ENCODE data around the gene DROSHA.
"Not testable (repeated sequence)": the region's sequence is repeated elsewhere in the genome, so short reads cannot be mapped to it uniquely, and the experiment has no call there.

The DROSHA gene

DNA sequence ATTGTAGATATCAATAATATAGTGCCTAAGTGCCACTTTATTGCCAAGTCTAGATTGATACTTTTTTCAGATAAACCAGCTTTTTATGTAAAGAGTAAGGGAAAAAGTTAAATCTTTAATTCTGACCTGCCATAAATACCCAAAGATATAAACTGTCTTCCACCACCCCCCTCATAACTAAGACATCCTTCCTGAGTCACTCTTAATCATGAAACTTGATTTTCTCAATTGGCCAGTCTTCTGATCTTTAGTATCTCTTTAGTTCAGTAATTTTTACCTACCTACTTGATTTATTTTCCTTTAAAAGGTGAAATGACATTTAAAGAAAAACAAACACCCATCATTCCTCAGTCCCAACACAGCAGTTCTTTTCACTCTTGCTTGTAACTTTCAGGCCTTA is 22.0 kb upstream of the DROSHA start:
- Histone ChIP-seq H3K36me3 (ENCODE audit: insufficient read depth, low read length) (peaks cover 12% of the 10 kb centered on the region), H3K9ac (ENCODE audit: low read depth, low read length) (no peak overlapping the region), H3K4me1 (ENCODE audit: insufficient read depth, low read length) (no peaks in the 10 kb centered on the region), H3K9me3 (ENCODE audit: control insufficient read depth, insufficient read depth, low read length) (no peaks in the 10 kb centered on the region)

DNA sequence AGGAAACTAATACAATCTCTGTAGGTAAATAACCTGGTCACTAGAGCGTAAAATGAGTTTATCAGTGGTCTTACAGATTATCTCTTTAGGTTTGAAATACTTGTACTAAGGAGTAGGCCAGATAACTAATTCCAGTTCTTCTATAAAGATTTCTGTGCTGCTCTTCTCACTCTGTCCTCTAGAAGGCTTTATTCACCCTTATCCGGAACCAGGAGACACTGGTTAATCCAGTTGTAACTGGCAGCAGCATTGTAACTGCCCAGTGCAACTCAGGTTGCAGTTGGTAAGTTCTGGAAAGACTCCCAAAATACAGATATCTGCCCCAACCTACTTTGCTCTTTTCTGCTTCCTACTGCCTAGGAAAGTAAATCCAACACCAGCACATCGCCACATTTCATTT is 20.0 kb upstream of the DROSHA start:
- Histone ChIP-seq H3K9ac (ENCODE audit: low read depth, low read length) (no peak overlapping the region), H3K36me3 (ENCODE audit: insufficient read depth, low read length) (peaks cover 15% of the 10 kb centered on the region), H3K4me1 (ENCODE audit: insufficient read depth, low read length) (no peaks in the 10 kb centered on the region), H3K9me3 (ENCODE audit: control insufficient read depth, insufficient read depth, low read length) (no peaks in the 10 kb centered on the region)

DNA sequence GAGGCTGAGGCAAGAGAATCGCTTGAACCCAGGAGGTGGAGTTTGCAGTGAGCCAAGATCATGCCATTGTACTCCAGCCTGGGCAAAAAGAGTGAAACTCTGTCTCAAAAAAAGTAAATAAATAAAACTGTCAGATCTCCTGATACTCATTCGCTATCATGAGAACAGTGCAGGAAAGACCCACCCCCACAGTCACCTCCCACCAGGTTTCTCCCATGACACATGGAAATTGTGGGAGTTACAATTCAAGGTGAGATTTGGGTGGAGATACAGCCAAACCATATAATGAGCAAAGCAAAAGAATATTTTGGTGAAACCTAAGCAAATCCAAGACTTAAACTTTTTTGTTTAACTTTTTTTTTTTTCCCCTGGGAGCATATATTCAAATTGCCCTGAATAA is 17.2 kb upstream of the DROSHA start:
- not testable (repeated sequence) for H3K4me1 ChIP-seq (ENCODE audit: insufficient read depth, low read length)
- peaks cover 22% of the 10 kb centered on the region for H3K36me3 ChIP-seq (ENCODE audit: insufficient read depth, low read length)

DNA sequence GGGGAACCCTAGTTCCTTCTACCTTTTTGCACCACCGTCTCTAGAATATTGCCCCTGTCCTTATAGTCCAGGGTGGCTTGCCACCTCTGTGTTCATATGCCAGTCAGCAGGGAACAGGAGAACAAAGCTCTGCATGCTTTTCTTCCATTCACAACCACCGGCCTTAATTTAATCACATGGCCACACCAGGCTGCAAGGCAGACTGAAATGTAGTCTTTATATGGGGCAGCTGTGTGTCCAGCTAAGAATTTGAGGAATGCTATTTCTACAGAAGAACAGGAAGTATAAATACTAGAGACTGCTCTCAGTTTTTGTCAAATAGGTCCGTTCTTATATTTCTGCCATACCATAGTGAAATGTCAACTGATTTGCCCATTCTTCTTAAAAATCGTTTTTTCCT is 6.0 kb upstream of the DROSHA start:
- H3K36me3 ChIP-seq (ENCODE audit: insufficient read depth, low read length): peaks cover 18% of the 10 kb centered on the region
- peaks cover 6% of the 10 kb centered on the region; the same call in 1 of the 2 replicates for H3K4me1 ChIP-seq (ENCODE audit: insufficient read depth, low read length)
- no peaks in the 10 kb centered on the region for H3K9me3 ChIP-seq (ENCODE audit: control insufficient read depth, insufficient read depth, low read length)
- H3K9ac ChIP-seq (ENCODE audit: low read depth, low read length): no peak overlapping the region

More for the DNA sequence above, 17.2 kb upstream of the DROSHA start:
- not testable (repeated sequence) for H3K9me3 ChIP-seq (ENCODE audit: control insufficient read depth, insufficient read depth, low read length); H3K9ac ChIP-seq (ENCODE audit: low read depth, low read length)

DNA sequence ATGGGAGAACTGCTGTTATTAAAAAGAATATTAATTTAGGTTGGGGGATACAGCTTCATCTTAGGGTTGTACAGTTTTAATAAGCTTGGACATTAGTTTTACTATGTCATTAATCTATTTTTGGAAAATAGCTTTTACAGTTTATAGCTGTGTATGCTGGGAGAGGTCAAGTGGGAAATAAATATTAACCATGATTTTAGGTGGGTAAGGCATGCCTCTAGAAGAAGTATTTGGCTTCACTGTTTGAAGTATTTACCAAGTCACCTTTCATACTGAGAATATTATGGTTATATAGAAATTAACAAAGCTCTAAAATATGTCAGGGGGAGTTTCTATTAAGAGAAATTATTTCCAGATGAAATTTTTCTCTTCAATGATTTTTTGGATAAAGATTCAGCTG is 5.5 kb upstream of the DROSHA start:
- Histone ChIP-seq H3K9ac (ENCODE audit: low read depth, low read length) (no peak overlapping the region), H3K4me1 (ENCODE audit: insufficient read depth, low read length) (peaks cover 6% of the 10 kb centered on the region; the same call in 1 of the 2 replicates), H3K9me3 (ENCODE audit: control insufficient read depth, insufficient read depth, low read length) (no peaks in the 10 kb centered on the region), H3K36me3 (ENCODE audit: insufficient read depth, low read length) (peaks cover 18% of the 10 kb centered on the region)

DNA sequence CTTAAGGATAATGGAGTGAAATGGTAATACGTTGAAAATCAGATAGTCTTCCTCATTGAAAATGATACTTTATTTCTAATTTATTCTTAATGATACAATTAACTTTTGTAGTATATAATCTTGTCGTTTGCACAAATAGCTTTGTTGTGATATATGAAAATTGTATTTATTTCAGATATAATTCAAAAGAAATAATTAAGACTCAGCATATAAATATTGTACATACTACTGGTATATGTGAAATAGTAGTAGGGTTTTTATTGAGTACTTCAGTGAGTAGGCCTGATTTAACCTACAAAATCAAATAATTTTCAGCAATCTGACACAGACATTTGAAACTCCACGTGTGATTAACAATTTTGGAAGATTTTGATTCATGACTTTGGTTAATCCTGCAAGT is 5.0 kb upstream of the DROSHA start:
- no peak overlapping the region for H3K9ac ChIP-seq (ENCODE audit: low read depth, low read length)
- H3K4me1 ChIP-seq (ENCODE audit: insufficient read depth, low read length): peaks cover 6% of the 10 kb centered on the region; the same call in 1 of the 2 replicates
- no peaks in the 10 kb centered on the region for H3K9me3 ChIP-seq (ENCODE audit: control insufficient read depth, insufficient read depth, low read length)
- peaks cover 18% of the 10 kb centered on the region for H3K36me3 ChIP-seq (ENCODE audit: insufficient read depth, low read length)

DNA sequence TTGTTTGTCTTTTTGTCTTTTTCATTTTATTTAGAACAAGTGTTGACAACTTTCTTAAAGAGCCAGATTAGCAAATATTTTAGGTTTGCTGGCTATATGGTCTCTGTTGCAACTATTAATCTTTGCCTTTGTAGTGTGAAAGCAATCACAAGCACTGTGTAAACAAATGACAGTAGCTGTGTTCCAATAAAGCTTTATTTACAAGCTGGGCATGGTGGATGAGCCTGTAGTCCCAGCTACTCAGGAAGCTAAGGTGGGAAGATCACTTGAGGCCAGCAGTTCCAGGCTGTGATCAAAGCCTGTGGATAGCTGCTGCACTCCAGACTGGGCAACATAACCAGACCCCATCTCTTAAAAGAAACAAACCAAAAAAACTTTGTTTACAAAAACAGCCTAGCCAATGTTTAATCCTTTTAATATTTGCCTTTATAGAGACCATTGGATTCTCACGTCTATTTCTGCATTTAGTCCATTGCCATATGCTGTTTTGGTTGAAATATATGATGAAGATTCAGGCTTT is 2.7 kb upstream of the DROSHA start:
- Histone ChIP-seq H3K9me3 (ENCODE audit: control insufficient read depth, insufficient read depth, low read length) (no peaks in the 10 kb centered on the region), H3K9ac (ENCODE audit: low read depth, low read length) (no peak overlapping the region), H3K4me1 (ENCODE audit: insufficient read depth, low read length) (peaks cover 11% of the 10 kb centered on the region), H3K36me3 (ENCODE audit: insufficient read depth, low read length) (peaks cover 9% of the 10 kb centered on the region)

DNA sequence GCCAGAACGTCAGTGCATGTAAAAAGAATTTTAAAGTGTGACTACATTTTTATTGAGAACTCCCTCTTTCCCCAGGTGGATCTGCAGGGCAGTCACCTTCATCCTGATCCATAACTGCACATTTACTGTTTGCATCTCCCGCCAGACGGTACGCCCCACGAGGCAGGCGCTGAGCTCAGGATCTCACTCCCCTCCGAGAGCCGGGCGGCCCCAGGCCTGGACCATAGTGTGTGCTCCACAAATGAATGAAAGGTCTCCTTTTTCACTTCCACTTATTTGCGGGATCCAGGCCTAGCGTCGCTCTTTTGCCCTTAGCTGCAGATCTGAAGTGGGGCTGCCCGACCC is 378 bp downstream of the DROSHA start:
- no peaks in the 10 kb centered on the region for H3K9me3 ChIP-seq (ENCODE audit: control insufficient read depth, insufficient read depth, low read length)
- peaks cover 17% of the 10 kb centered on the region for H3K36me3 ChIP-seq (ENCODE audit: insufficient read depth, low read length)
- peaks cover 11% of the 10 kb centered on the region for H3K4me1 ChIP-seq (ENCODE audit: insufficient read depth, low read length)
- peak overlapping the region; percentile 92 for H3K9ac ChIP-seq (ENCODE audit: low read depth, low read length)

DNA sequence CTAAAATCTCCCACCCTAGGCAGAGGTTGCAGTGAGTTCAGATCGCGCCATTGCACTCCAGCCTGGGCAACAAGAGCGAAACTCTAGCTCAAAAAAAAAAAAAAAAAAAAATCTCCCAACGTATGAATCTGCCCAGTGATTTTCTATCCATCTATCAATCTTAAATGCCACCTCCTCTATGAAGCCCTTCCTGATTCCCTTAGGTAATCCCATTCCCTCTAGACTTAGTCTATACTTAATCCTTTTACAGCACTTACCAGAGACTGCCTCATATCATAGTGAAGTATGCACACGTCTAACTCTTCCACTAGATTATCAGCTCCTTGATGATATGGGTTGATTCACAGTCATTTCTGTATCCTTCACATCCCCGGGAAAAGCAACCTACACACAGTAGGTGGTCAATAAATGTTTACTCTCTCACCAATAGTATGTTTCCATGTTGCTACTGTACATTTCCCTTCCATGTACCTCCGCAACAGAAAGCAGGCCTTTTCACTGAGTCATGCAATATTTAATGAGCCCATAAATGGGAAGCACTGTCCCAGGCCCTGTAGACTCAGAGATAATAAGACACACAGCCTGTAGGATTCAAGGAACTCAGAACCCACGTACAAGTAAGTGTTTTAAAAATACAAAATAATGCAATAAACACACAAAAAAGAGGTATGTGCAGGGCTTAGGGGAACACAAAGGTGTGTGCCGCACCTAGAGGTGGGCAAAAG is 1.2 kb downstream of the DROSHA start:
- peak overlapping the region; percentile 92 for H3K9ac ChIP-seq (ENCODE audit: low read depth, low read length)
- H3K4me1 ChIP-seq (ENCODE audit: insufficient read depth, low read length): peaks cover 11% of the 10 kb centered on the region
- no peaks in the 10 kb centered on the region for H3K9me3 ChIP-seq (ENCODE audit: control insufficient read depth, insufficient read depth, low read length)
- peaks cover 22% of the 10 kb centered on the region for H3K36me3 ChIP-seq (ENCODE audit: insufficient read depth, low read length)

DNA sequence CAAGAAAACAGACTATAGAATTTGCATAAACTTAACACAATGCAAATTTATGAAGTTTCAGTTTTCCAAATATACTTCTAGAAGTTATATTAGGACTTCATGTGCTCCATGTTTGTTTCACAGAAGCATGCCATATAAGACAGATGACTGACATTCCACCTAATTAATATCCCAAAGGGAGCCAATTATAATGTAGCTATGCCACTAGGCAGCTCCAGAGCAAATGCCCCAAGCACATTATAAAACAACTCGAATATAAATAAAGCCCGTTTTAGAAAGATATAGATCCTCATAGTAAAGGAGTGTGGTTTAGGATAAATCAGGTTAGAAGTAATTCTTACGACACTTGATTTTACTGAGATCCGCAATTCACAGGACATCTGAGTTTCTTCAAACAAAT is 8.9 kb downstream of the DROSHA start:
- no peaks in the 10 kb centered on the region for H3K4me1 ChIP-seq (ENCODE audit: insufficient read depth, low read length)
- no peaks in the 10 kb centered on the region; the same call in 1 of the 2 replicates for H3K9me3 ChIP-seq (ENCODE audit: control insufficient read depth, insufficient read depth, low read length)
- H3K36me3 ChIP-seq (ENCODE audit: insufficient read depth, low read length): peaks cover 17% of the 10 kb centered on the region
- H3K9ac ChIP-seq (ENCODE audit: low read depth, low read length): no peak overlapping the region

DNA sequence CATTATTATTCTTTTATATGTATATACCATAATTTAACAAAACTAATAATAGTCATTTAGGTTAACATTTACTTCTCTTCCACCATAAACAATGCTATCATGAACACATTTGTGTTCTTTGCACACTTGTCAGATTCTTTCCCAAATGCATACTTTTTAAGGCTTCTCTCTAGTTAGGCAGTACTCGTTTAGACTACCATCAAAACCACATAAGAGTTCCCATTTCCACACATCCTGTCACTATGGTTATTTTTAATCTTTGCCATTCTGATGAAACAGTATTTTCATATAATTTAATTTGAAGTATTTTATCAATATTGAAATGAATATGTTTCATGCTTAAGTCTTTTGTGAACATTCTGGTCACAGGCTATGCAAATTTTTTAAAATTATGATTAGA is 15.1 kb downstream of the DROSHA start:
- no peaks in the 10 kb centered on the region for H3K4me1 ChIP-seq (ENCODE audit: insufficient read depth, low read length)
- H3K36me3 ChIP-seq (ENCODE audit: insufficient read depth, low read length): peaks cover 11% of the 10 kb centered on the region; the same call in 1 of the 2 replicates
- no peak overlapping the region for H3K9ac ChIP-seq (ENCODE audit: low read depth, low read length)
- no peaks in the 10 kb centered on the region for H3K9me3 ChIP-seq (ENCODE audit: control insufficient read depth, insufficient read depth, low read length)

DNA sequence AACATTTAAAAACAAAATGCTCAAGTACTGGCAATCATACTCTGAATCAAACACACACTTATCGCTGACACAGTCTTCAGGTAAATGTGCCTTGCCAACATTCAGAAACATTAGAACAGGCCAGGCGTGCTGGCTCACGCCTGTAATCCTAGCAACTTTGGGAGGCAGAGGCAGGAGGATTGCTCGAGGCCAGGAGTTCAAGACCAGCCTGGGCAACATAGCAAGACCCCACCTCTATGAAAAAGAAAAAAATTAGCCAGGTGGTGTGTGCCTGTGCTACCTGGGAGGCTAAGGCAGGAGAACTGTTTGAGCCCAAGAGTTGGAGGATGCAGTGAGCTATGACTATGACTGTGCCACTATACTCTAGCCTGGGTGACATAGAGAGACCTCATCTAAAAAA is 20.6 kb downstream of the DROSHA start:
- no peaks in the 10 kb centered on the region for H3K4me1 ChIP-seq (ENCODE audit: insufficient read depth, low read length)
- H3K9me3 ChIP-seq (ENCODE audit: control insufficient read depth, insufficient read depth, low read length): no peaks in the 10 kb centered on the region
- H3K36me3 ChIP-seq (ENCODE audit: insufficient read depth, low read length): peaks cover 33% of the 10 kb centered on the region; the same call in 1 of the 2 replicates
- no peak overlapping the region for H3K9ac ChIP-seq (ENCODE audit: low read depth, low read length)

DNA sequence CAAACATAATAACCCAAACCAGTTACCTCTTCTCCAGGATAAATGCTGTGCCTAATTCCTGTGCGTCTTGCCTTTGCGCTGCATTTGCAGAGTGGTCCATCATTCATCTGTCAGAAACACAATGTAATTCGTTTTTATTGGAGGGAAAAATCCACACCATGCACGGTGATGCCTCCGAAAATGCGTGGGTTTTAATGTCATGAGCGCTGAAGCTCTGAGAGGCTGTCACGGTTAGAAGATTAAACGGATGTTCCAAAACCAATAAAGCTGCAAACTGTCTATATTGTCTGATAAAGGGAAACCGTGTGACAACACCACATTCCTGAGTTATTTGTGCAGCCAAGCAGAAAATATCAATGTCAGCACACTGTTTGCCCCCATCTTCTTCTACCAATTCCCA is 27.4 kb downstream of the DROSHA start:
- no peaks in the 10 kb centered on the region for H3K9me3 ChIP-seq (ENCODE audit: control insufficient read depth, insufficient read depth, low read length)
- H3K4me1 ChIP-seq (ENCODE audit: insufficient read depth, low read length): no peaks in the 10 kb centered on the region
- no peak overlapping the region for H3K9ac ChIP-seq (ENCODE audit: low read depth, low read length)
- H3K36me3 ChIP-seq (ENCODE audit: insufficient read depth, low read length): peaks cover 30% of the 10 kb centered on the region; the same call in 1 of the 2 replicates

DNA sequence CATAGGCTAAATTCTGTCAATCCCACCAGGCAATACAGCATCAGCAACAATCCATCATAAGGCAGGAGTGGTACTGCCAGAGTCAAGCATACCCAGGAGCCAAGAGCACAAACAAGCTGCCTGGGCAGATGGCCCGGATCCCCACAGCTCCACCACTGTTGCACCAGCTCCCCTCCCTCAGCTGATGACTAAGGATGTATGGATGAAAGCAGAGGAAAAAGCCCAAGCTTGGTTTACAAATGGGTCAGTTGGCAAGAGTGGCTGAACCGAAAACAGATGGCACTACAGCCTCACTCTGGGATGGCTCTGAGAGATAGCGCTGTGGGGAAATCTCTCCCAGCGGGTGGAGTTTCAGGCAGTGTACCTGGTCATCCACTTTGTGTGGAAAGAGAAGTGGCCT is 29.4 kb downstream of the DROSHA start:
- H3K36me3 ChIP-seq (ENCODE audit: insufficient read depth, low read length): peaks cover 29% of the 10 kb centered on the region
- H3K9me3 ChIP-seq (ENCODE audit: control insufficient read depth, insufficient read depth, low read length): no peaks in the 10 kb centered on the region
- no peaks in the 10 kb centered on the region for H3K4me1 ChIP-seq (ENCODE audit: insufficient read depth, low read length)
- H3K9ac ChIP-seq (ENCODE audit: low read depth, low read length): no peak overlapping the region

DNA sequence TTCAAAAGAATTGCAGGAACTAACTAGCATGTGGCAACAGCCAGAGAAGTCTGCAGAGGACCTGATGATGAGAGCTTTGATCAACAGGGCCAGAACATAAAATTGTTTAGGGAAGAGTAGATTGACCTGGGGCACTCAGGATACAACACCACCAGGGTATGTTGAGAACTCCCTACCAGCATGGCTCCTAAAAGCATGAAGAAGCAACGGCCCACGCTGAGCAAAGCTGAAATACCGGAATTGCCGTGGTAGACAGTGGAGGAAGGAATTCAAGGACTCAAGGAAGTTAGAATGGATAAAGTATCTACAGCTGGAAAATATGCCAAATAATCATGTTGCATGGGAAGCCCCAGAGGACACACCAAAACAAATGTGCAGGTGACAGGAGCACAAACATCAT is 31.6 kb downstream of the DROSHA start:
- Histone ChIP-seq H3K9ac (ENCODE audit: low read depth, low read length) (no peak overlapping the region), H3K9me3 (ENCODE audit: control insufficient read depth, insufficient read depth, low read length) (no peaks in the 10 kb centered on the region), H3K36me3 (ENCODE audit: insufficient read depth, low read length) (peaks cover 35% of the 10 kb centered on the region), H3K4me1 (ENCODE audit: insufficient read depth, low read length) (no peaks in the 10 kb centered on the region)

Data from ES-I3 (cell line).